WI38 (cell line): ENCODE results near the gene SHPK.

ENCODE experiments used
- H3K4me3 ChIP-seq: 2 replicates; pipeline ENCODE4 v1.5.1; 2011; ENCODE audit warnings: low read depth, mild to moderate bottlenecking, control low read depth, low read length
- TF ChIP-seq, protein P1 (sequence below): IDR thresholded peaks from 2 replicates; pipeline ENCODE4 v1.5.1; 2012; ENCODE audit warnings: low read depth, mild to moderate bottlenecking, control low read depth, low read length

SHPK gene

GRCh38 chr17:3679531-3680126 lies 43.6 kb upstream of the SHPK start:
- TF ChIP-seq, protein P1, sequence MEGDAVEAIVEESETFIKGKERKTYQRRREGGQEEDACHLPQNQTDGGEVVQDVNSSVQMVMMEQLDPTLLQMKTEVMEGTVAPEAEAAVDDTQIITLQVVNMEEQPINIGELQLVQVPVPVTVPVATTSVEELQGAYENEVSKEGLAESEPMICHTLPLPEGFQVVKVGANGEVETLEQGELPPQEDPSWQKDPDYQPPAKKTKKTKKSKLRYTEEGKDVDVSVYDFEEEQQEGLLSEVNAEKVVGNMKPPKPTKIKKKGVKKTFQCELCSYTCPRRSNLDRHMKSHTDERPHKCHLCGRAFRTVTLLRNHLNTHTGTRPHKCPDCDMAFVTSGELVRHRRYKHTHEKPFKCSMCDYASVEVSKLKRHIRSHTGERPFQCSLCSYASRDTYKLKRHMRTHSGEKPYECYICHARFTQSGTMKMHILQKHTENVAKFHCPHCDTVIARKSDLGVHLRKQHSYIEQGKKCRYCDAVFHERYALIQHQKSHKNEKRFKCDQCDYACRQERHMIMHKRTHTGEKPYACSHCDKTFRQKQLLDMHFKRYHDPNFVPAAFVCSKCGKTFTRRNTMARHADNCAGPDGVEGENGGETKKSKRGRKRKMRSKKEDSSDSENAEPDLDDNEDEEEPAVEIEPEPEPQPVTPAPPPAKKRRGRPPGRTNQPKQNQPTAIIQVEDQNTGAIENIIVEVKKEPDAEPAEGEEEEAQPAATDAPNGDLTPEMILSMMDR, result no peak
- H3K4me3 ChIP-seq, result no peak overlapping the region

- H3K4me3 ChIP-seq, result no peak overlapping the region
- TF ChIP-seq, protein P1, result no peak
Observed at GRCh38 chr17:3678821-3679530, 42.9 kb upstream of the SHPK start.

- TF ChIP-seq, protein P1, result no peak
- H3K4me3 ChIP-seq, result no peak overlapping the region
Observed at GRCh38 chr17:3678095-3678820, 42.2 kb upstream of the SHPK start.

DNA sequence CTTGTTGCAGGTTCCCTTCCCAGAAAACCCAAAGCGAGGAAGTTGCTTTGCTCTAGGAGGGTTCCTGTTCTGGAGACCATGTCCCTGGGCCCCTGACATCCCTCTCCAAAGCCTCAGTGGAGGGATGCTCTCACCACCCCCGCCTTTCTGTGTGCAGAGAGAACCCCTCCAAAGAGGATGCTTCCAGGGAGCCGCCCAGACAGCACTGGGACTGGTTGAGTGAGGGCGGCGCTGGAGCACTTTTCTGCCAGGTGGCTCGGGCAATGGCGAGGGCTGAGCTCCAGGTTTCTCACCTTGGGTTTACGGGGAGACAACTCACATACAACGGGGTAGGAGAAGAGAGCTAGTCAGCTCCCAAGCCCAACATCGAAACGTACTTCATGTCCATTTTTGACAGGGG lies 39.8 kb upstream of the SHPK start:
- TF ChIP-seq, protein P1, result no peak
- no peak overlapping the region for H3K4me3 ChIP-seq

- TF ChIP-seq, protein P1, result no peak
Observed at GRCh38 chr17:3672571-3672970, 36.5 kb upstream of the SHPK start.

DNA sequence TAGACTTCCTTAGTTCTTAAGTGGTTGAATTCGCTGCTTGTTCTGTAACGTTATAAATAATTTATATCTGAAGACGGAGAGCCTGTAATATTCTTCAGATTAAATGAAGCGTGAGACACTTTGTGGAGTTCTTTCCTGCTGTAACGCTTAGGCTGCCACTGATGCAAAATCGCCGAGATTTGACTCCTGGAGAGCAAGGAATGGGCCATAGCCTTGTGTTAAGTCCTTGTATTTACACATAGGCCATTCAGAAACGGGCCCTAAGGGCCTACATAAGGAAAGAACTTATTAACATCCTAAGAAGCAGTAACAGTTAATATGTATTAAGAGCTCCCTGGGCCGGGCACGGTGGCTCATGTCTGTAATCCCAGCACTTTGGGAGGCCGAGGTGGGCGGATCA lies 33.5 kb upstream of the SHPK start:
- peak overlapping the region; percentile 83 for H3K4me3 ChIP-seq
- TF ChIP-seq, protein P1, result no peak

More at GRCh38 chr17:3672571-3672970, 36.5 kb upstream of the SHPK start:
- no peak overlapping the region for H3K4me3 ChIP-seq

GRCh38 chr17:3669085-3669347 lies 33.0 kb upstream of the SHPK start:
- TF ChIP-seq, protein P1, result no peak
- H3K4me3 ChIP-seq, result peak overlapping the region; percentile 83
